Gastroesophageal sphincter (tissue), 3 donors: ENCODE measurements around the gene MEMO1.

Source experiments
- POLR2A ChIP-seq, 2 donors: fragments of 450-650 bp; IDR thresholded peaks; one replicate each; pipeline ENCODE4 v1.6.1; 2017; ENCODE audit warnings: antibody characterized with exemption in 2 of 2, mild to moderate bottlenecking in 2 of 2, moderate library complexity in 1 of 2
- POLR2AphosphoS5 ChIP-seq: sonication (generic); formaldehyde crosslinking; IDR thresholded peaks from one replicate; pipeline ENCODE4 v1.6.1; 2017; ENCODE audit warnings: antibody characterized with exemption
- TF ChIP-seq, protein P1 (sequence below), 4 experiments: fragments of 200-600 bp in 2 of 4; fragments of 450-650 bp in 2 of 4; sonication (generic) in 1 of 4; IDR thresholded peaks; one replicate each; pipeline ENCODE4 v1.5.1; 2017 to 2019; ENCODE audit warnings: antibody characterized with exemption in 4 of 4, mild to moderate bottlenecking in 2 of 4, moderate library complexity in 2 of 4

- TF ChIP-seq, protein P1, sequence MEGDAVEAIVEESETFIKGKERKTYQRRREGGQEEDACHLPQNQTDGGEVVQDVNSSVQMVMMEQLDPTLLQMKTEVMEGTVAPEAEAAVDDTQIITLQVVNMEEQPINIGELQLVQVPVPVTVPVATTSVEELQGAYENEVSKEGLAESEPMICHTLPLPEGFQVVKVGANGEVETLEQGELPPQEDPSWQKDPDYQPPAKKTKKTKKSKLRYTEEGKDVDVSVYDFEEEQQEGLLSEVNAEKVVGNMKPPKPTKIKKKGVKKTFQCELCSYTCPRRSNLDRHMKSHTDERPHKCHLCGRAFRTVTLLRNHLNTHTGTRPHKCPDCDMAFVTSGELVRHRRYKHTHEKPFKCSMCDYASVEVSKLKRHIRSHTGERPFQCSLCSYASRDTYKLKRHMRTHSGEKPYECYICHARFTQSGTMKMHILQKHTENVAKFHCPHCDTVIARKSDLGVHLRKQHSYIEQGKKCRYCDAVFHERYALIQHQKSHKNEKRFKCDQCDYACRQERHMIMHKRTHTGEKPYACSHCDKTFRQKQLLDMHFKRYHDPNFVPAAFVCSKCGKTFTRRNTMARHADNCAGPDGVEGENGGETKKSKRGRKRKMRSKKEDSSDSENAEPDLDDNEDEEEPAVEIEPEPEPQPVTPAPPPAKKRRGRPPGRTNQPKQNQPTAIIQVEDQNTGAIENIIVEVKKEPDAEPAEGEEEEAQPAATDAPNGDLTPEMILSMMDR (IDR thresholded peaks at IDR 0.05) = no peak
- TF ChIP-seq POLR2A (IDR thresholded peaks at IDR 0.05) = no peak
- TF ChIP-seq POLR2AphosphoS5 = no peak
These were observed 47.9 kb downstream of the MEMO1 start for GRCh38 chr2:31962757-31963361.
